ENCODE measurements around the gene SKIC2. TPM values are rescaled to one million over a fixed set of nuclear protein-coding genes. Genes with fewer than 3 reads are reported as not detected.

The SKIC2 gene
- total RNA-seq, 4 donors from 2014 or later = 11.5 to 58.8 (median 35.6) TPM

GRCh38 chr6:31933537-31933936, 25.4 kb upstream of the SKIC2 start:
- no peak for DNase-seq
- no peaks in the 10 kb centered on the region for H3K9me3 ChIP-seq
- intact Hi-C loops (cut with DNase I; ENCODE audit: low total_unique reads) = no loop called here
- TF ChIP-seq CTCF (IDR thresholded peaks at IDR 0.05) (no peak), POLR2A (IDR thresholded peaks at IDR 0.05) (no peak)
- H3K4me1 ChIP-seq = no peaks in the 10 kb centered on the region
- H3K27ac ChIP-seq = no peak overlapping the region
- no peaks in the 10 kb centered on the region for H3K36me3 ChIP-seq
- H3K4me3 ChIP-seq = no peak overlapping the region
- H3K27me3 ChIP-seq = no peaks in the 10 kb centered on the region

GRCh38 chr6:31935021-31935420, 24.0 kb upstream of the SKIC2 start:
- DNase-seq = no peak
- Histone ChIP-seq H3K36me3 (no peaks in the 10 kb centered on the region), H3K4me1 (no peaks in the 10 kb centered on the region), H3K9me3 (no peaks in the 10 kb centered on the region), H3K4me3 (no peak overlapping the region), H3K27me3 (no peaks in the 10 kb centered on the region), H3K27ac (no peak overlapping the region)
- no peak for TF ChIP-seq POLR2A (IDR thresholded peaks at IDR 0.05)
- TF ChIP-seq CTCF (IDR thresholded peaks at IDR 0.05) = no peak
- intact Hi-C loops (cut with DNase I; ENCODE audit: low total_unique reads) = no loop called here

- H3K27me3 ChIP-seq = no peaks in the 10 kb centered on the region
- TF ChIP-seq POLR2A (IDR thresholded peaks at IDR 0.05) (no peak), CTCF (IDR thresholded peaks at IDR 0.05) (no peak)
- no peaks in the 10 kb centered on the region for H3K4me1 ChIP-seq
- intact Hi-C loops (cut with DNase I; ENCODE audit: low total_unique reads) = no loop called here
- H3K9me3 ChIP-seq = no peaks in the 10 kb centered on the region
- H3K36me3 ChIP-seq = no peaks in the 10 kb centered on the region
- no peak overlapping the region for H3K27ac ChIP-seq
- DNase-seq = no peak
- H3K4me3 ChIP-seq = no peak overlapping the region
Observed at GRCh38 chr6:31935823-31936222, 23.2 kb upstream of the SKIC2 start.

GRCh38 chr6:31940256-31940664, 18.7 kb upstream of the SKIC2 start:
- Histone ChIP-seq H3K27me3 (no peaks in the 10 kb centered on the region), H3K4me3 (no peak overlapping the region), H3K9me3 (no peaks in the 10 kb centered on the region), H3K4me1 (no peaks in the 10 kb centered on the region), H3K36me3 (no peaks in the 10 kb centered on the region), H3K27ac (no peak overlapping the region)
- intact Hi-C loops (cut with DNase I; ENCODE audit: low total_unique reads) = no loop called here
- no peak for TF ChIP-seq POLR2A (IDR thresholded peaks at IDR 0.05)
- no peak for TF ChIP-seq CTCF (IDR thresholded peaks at IDR 0.05)
- no peak for DNase-seq

- no peaks in the 10 kb centered on the region for H3K36me3 ChIP-seq
- no peak overlapping the region for H3K27ac ChIP-seq
- DNase-seq = no peak
- H3K9me3 ChIP-seq = no peaks in the 10 kb centered on the region
- H3K4me1 ChIP-seq = no peaks in the 10 kb centered on the region
- no peaks in the 10 kb centered on the region for H3K27me3 ChIP-seq
- H3K4me3 ChIP-seq = no peak overlapping the region
- TF ChIP-seq CTCF (IDR thresholded peaks at IDR 0.05) (no peak), POLR2A (IDR thresholded peaks at IDR 0.05) (no peak)
- intact Hi-C loops (cut with DNase I; ENCODE audit: low total_unique reads) = no loop called here
Observed at GRCh38 chr6:31943742-31944141, 15.2 kb upstream of the SKIC2 start.
